Body of pancreas (tissue), 4 donors: ENCODE measurements around the gene BCL7A.

Source experiments
- CTCF ChIP-seq, 7 experiments: fragments of 450-650 bp in 4 of 7; fragments of 200-600 bp in 3 of 7; sonication (generic) in 3 of 7; IDR thresholded peaks; one replicate each; pipeline ENCODE4 v1.5.1; 2016 to 2019; ENCODE audit warnings: antibody characterized with exemption in 7 of 7
- POLR2A ChIP-seq, 3 donors: fragments of 450-650 bp; IDR thresholded peaks; one replicate each; pipeline ENCODE4 v1.6.1; 2016; ENCODE audit warnings: antibody characterized with exemption in 3 of 3, mild to moderate bottlenecking in 2 of 3

DNA sequence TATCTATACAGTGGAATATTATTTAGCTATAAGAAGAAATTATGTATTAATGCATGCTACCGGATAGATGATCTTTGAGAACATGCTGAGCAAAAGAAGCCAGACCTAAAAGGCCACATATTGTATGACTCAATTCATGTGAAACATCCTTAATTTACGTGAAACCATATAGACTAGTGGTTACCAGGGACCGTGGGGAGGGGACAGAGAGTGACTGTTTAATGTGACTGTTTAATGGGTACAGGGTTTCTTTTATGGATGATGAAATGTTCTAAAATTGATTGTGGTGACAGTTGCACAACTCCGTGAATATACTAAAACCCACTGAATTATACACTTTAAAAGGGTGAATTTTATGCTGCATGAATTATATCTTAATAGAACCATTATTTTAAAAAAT, 8.5 kb upstream of the BCL7A start:
- TF ChIP-seq POLR2A (IDR thresholded peaks at IDR 0.05) = no peak
- no peak for TF ChIP-seq CTCF (IDR thresholded peaks at IDR 0.05)
